Activated T-cell treated with anti-CD3 and anti-CD28 coated beads for 1 hour (primary cell): ENCODE results near the gene COL26A1.
"Not testable (repeated sequence)": the region's sequence is repeated elsewhere in the genome, so short reads cannot be mapped to it uniquely, and the experiment has no call there.

Experiments used
- DNase-seq: peaks from one replicate; pipeline ENCODE4 v3.0.0-alpha.2; 2020; ENCODE audit warnings: low read depth

Gene COL26A1

GRCh38 chr7:101450064-101450463 lies 87.4 kb downstream of the COL26A1 start:
- DNase-seq, result no peak

GRCh38 chr7:101453617-101454016 lies 90.9 kb downstream of the COL26A1 start:
- no peak for DNase-seq

- DNase-seq, result no peak
These were observed 94.5 kb downstream of the COL26A1 start for GRCh38 chr7:101457001-101457750.

- DNase-seq, result no peak
These were observed 102.5 kb downstream of the COL26A1 start for GRCh38 chr7:101465131-101465530.

- DNase-seq, result no peak
These were observed 103.0 kb downstream of the COL26A1 start for GRCh38 chr7:101465576-101466196.

GRCh38 chr7:101466871-101467270 lies 104.2 kb downstream of the COL26A1 start:
- DNase-seq, result no peak

- DNase-seq, result no peak
These were observed 106.0 kb downstream of the COL26A1 start for GRCh38 chr7:101468546-101469275.

- no peak for DNase-seq
These were observed 108.2 kb downstream of the COL26A1 start for GRCh38 chr7:101470668-101471487.

- DNase-seq, result no peak
These were observed 111.5 kb downstream of the COL26A1 start for GRCh38 chr7:101474178-101474577.

- not testable (repeated sequence) for DNase-seq
These were observed 113.0 kb downstream of the COL26A1 start for GRCh38 chr7:101475691-101476090.

GRCh38 chr7:101479217-101479616 lies 116.5 kb downstream of the COL26A1 start:
- DNase-seq, result no peak

GRCh38 chr7:101486056-101486432 lies 123.4 kb downstream of the COL26A1 start:
- DNase-seq, result not testable (repeated sequence)

- DNase-seq, result no peak
These were observed 123.9 kb downstream of the COL26A1 start for GRCh38 chr7:101486433-101487104.

GRCh38 chr7:101487105-101487458 lies 124.4 kb downstream of the COL26A1 start:
- DNase-seq, result no peak

- no peak for DNase-seq
These were observed 125.1 kb downstream of the COL26A1 start for GRCh38 chr7:101487753-101488152.

- no peak for DNase-seq
These were observed 126.3 kb downstream of the COL26A1 start for GRCh38 chr7:101488826-101489572.

GRCh38 chr7:101490439-101490838 lies 127.8 kb downstream of the COL26A1 start:
- not testable (repeated sequence) for DNase-seq

- DNase-seq, result not testable (repeated sequence)
These were observed 128.8 kb downstream of the COL26A1 start for GRCh38 chr7:101491442-101491841.

GRCh38 chr7:101494602-101495329 lies 132.1 kb downstream of the COL26A1 start:
- DNase-seq, result no peak

- no peak for DNase-seq
These were observed 133.3 kb downstream of the COL26A1 start for GRCh38 chr7:101496017-101496416.
